DOHH2 (cell line): Measurements from ENCODE around the gene G6PD.

Experiments
- H3F3A ChIP-seq: fragments of 200-600 bp; sonication (generic), shearing (Covaris generic); 2 replicates; pipeline ENCODE4 v1.6.0; 2016; ENCODE audit warnings: antibody characterized with exemption, mild to moderate bottlenecking; ENCODE audit not compliant: control insufficient read depth, insufficient read depth
- H3K27ac ChIP-seq: fragments of 200-600 bp; sonication (generic); 2 replicates; pipeline ENCODE4 v1.5.1; 2014; ENCODE audit warnings: low read depth, mild to moderate bottlenecking, low read length, moderate library complexity
- H3K27me3 ChIP-seq: fragments of 200-600 bp; sonication (generic); 2 replicates; pipeline ENCODE4 v1.6.1; 2014; ENCODE audit warnings: mild to moderate bottlenecking, low read length, mixed read lengths; ENCODE audit not compliant: control insufficient read depth
- H3K36me3 ChIP-seq: fragments of 200-600 bp; sonication (generic); 2 replicates; pipeline ENCODE4 v1.6.1; 2014; ENCODE audit warnings: mild to moderate bottlenecking, low read length, moderate library complexity, mixed read lengths; ENCODE audit not compliant: control insufficient read depth
- H3K4me1 ChIP-seq: fragments of 200-600 bp; sonication (generic); 2 replicates; pipeline ENCODE4 v1.6.1; 2014; ENCODE audit warnings: mild to moderate bottlenecking, low read length, mixed read lengths; ENCODE audit not compliant: control insufficient read depth
- H3K4me2 ChIP-seq: fragments of 200-600 bp; sonication (generic); 2 replicates; pipeline ENCODE4 v1.6.0; 2014; ENCODE audit warnings: mild to moderate bottlenecking, low read length, moderate library complexity
- H3K4me3 ChIP-seq: fragments of 200-600 bp; sonication (generic); 2 replicates; pipeline ENCODE4 v1.5.1; 2014; ENCODE audit warnings: mild to moderate bottlenecking, low read length, mixed read lengths
- H3K79me2 ChIP-seq: fragments of 200-600 bp; sonication (generic); 2 replicates; pipeline ENCODE4 v1.6.1; 2014; ENCODE audit warnings: mild to moderate bottlenecking, low read length, mixed read lengths; ENCODE audit not compliant: control insufficient read depth
- H3K9me2 ChIP-seq: fragments of 200-600 bp; sonication (generic); replicated peaks from 2 replicates; pipeline ENCODE4 v1.6.1; 2014; ENCODE audit warnings: mild to moderate bottlenecking, low read length, mixed read lengths; ENCODE audit not compliant: control insufficient read depth
- H3K9me3 ChIP-seq: fragments of 200-600 bp; sonication (generic); 2 replicates; pipeline ENCODE4 v1.6.1; 2014; ENCODE audit warnings: antibody characterized with exemption, low read length, mixed read lengths; ENCODE audit not compliant: control insufficient read depth, insufficient read depth
- H4K20me1 ChIP-seq: fragments of 200-600 bp; sonication (generic); 2 replicates; pipeline ENCODE4 v1.6.0; 2014; ENCODE audit warnings: low read depth, mild to moderate bottlenecking, antibody characterized with exemption, low read length, moderate library complexity; ENCODE audit not compliant: control insufficient read depth, insufficient read depth
- CTCF ChIP-seq: fragments of 200-600 bp; sonication (generic); IDR thresholded peaks from one replicate; pipeline ENCODE4 v1.5.1; 2014; ENCODE audit warnings: antibody characterized with exemption, mild to moderate bottlenecking, low read depth, low read length; ENCODE audit not compliant: poor library complexity, severe bottlenecking
- EZH2phosphoT487 ChIP-seq: fragments of 200-600 bp; sonication (generic); IDR thresholded peaks from 2 replicates; pipeline ENCODE4 v1.6.1; 2017; ENCODE audit warnings: borderline replicate concordance, mild to moderate bottlenecking, antibody characterized with exemption, low read length, moderate library complexity, mixed read lengths

The G6PD gene

GRCh38 chrX:154490021-154490413 lies 56.6 kb downstream of the G6PD start:
- no peaks in the 10 kb centered on the region for H3K27me3 ChIP-seq
- no peaks in the 10 kb centered on the region for H3K9me3 ChIP-seq
- H3K4me2 ChIP-seq, result peak overlapping the region; percentile 90
- H3K27ac ChIP-seq, result peak overlapping the region; percentile 56
- H3F3A ChIP-seq, result no peaks in the 10 kb centered on the region
- no peaks in the 10 kb centered on the region for H3K9me2 ChIP-seq
- peaks cover 46% of the 10 kb centered on the region for H3K79me2 ChIP-seq
- peak overlapping the region; percentile 92 for H3K4me3 ChIP-seq
- no peak for TF ChIP-seq CTCF
- TF ChIP-seq EZH2phosphoT487, result no peak
- peaks cover 17% of the 10 kb centered on the region for H3K36me3 ChIP-seq
- H4K20me1 ChIP-seq, result no peaks in the 10 kb centered on the region
- peaks cover 37% of the 10 kb centered on the region for H3K4me1 ChIP-seq

- Histone ChIP-seq H3K4me1 (peaks cover 38% of the 10 kb centered on the region), H3K9me3 (no peaks in the 10 kb centered on the region), H3K27ac (no peak overlapping the region), H3K27me3 (no peaks in the 10 kb centered on the region), H3K4me3 (peak overlapping the region; percentile 92), H3K36me3 (peaks cover 26% of the 10 kb centered on the region), H3F3A (no peaks in the 10 kb centered on the region), H3K79me2 (peaks cover 54% of the 10 kb centered on the region), H3K9me2 (no peaks in the 10 kb centered on the region), H4K20me1 (no peaks in the 10 kb centered on the region), H3K4me2 (peak overlapping the region; percentile 90)
- TF ChIP-seq EZH2phosphoT487, result no peak
- no peak for TF ChIP-seq CTCF
Observed at GRCh38 chrX:154489182-154489581, 57.5 kb downstream of the G6PD start.

GRCh38 chrX:154488336-154489075 lies 58.1 kb downstream of the G6PD start:
- Histone ChIP-seq H4K20me1 (no peaks in the 10 kb centered on the region), H3K4me1 (peaks cover 40% of the 10 kb centered on the region), H3K36me3 (peaks cover 33% of the 10 kb centered on the region), H3K9me2 (no peaks in the 10 kb centered on the region), H3K4me3 (peak overlapping the region; percentile 92), H3K9me3 (no peaks in the 10 kb centered on the region), H3K79me2 (peaks cover 57% of the 10 kb centered on the region), H3K27ac (no peak overlapping the region), H3K4me2 (peak overlapping the region; percentile 90), H3F3A (no peaks in the 10 kb centered on the region), H3K27me3 (no peaks in the 10 kb centered on the region)
- TF ChIP-seq CTCF (no peak), EZH2phosphoT487 (no peak)
